Measurements from ENCODE around the gene JARID2. TPM values are rescaled to one million over a fixed set of nuclear protein-coding genes. Genes with fewer than 3 reads are reported as not detected.

The JARID2 gene
- total RNA-seq, 1 experiment from 2014 or later = 180 TPM

GRCh38 chr6:15503346-15503680 lies 257.4 kb downstream of the JARID2 start:
- no peak for ATAC-seq
- Mint-ChIP-seq H3K4me1 (peaks cover 53% of the 10 kb centered on the region), H3K27ac (peak overlapping the region; percentile 77), H3K4me3 (no peak overlapping the region), H3K9me3 (no peaks in the 10 kb centered on the region), H3K27me3 (ENCODE audit: low read depth) (no peaks in the 10 kb centered on the region), H3K36me3 (peaks cover 95% of the 10 kb centered on the region)
- no peak for TF ChIP-seq ZBTB43 (CRISPR knock-in tag; IDR thresholded peaks at IDR 0.05)
- no peak for TF ChIP-seq IRF2 (CRISPR knock-in tag; IDR thresholded peaks at IDR 0.05; ENCODE audit: borderline replicate concordance, low read depth)
- TF ChIP-seq ATF3 (CRISPR knock-in tag; conservative IDR thresholded peaks at IDR 0.05) = no peak
- no peak for TF ChIP-seq GRHL2 (CRISPR knock-in tag; IDR thresholded peaks at IDR 0.05; ENCODE audit: insufficient replicate concordance, severe bottlenecking)
- no peak for TF ChIP-seq FOXP4 (CRISPR knock-in tag; IDR thresholded peaks at IDR 0.05)
- TF ChIP-seq E2F5 (CRISPR knock-in tag; IDR thresholded peaks at IDR 0.05) = no peak
- no peak for TF ChIP-seq FOXP1 (CRISPR knock-in tag; IDR thresholded peaks at IDR 0.05; ENCODE audit: borderline replicate concordance)
- no peak for TF ChIP-seq E2F1 (CRISPR knock-in tag; IDR thresholded peaks at IDR 0.05)
- TF ChIP-seq TP53 (CRISPR knock-in tag; IDR thresholded peaks at IDR 0.05) = no peak
- TF ChIP-seq ERG (CRISPR knock-in tag; IDR thresholded peaks at IDR 0.05) = no peak
- no peak for TF ChIP-seq TCF7 (CRISPR knock-in tag; IDR thresholded peaks at IDR 0.05; ENCODE audit: low read depth)
- no peak for TF ChIP-seq STAT6 (CRISPR knock-in tag; conservative IDR thresholded peaks at IDR 0.05; ENCODE audit: low read depth)
- DNase-seq (ENCODE audit: low spot score) = no peak
- ChIA-PET POLR2A (no interaction called here), CTCF (no interaction called here)

GRCh38 chr6:15504040-15504495 lies 258.2 kb downstream of the JARID2 start:
- Mint-ChIP-seq H3K27me3 (ENCODE audit: low read depth) (no peaks in the 10 kb centered on the region), H3K4me3 (no peak overlapping the region), H3K36me3 (peaks cover 95% of the 10 kb centered on the region), H3K4me1 (peaks cover 60% of the 10 kb centered on the region), H3K27ac (peak overlapping the region; percentile 94), H3K9me3 (no peaks in the 10 kb centered on the region)
- ChIA-PET POLR2A (no interaction called here), CTCF (no interaction called here)
- DNase-seq (ENCODE audit: low spot score) = no peak
- TF ChIP-seq ZNF232 (CRISPR knock-in tag; IDR thresholded peaks at IDR 0.05) (no peak), TEAD1 (CRISPR knock-in tag; IDR thresholded peaks at IDR 0.05) (no peak), HMGA2 (CRISPR knock-in tag; IDR thresholded peaks at IDR 0.05) (no peak), CBFB (CRISPR knock-in tag; IDR thresholded peaks at IDR 0.05; ENCODE audit: low read depth) (no peak), SMAD4 (CRISPR knock-in tag; IDR thresholded peaks at IDR 0.05) (no peak), PREB (CRISPR knock-in tag; IDR thresholded peaks at IDR 0.05; ENCODE audit: borderline replicate concordance) (no peak), GTF2I (CRISPR knock-in tag; conservative IDR thresholded peaks at IDR 0.05) (no peak)
- no peak for ATAC-seq

Measured in WTC11 (cell line).